DMS79 (cell line): Measurements from ENCODE around the gene FBXL19.
"Not testable (repeated sequence)": the region's sequence is repeated elsewhere in the genome, so short reads cannot be mapped to it uniquely, and the experiment has no call there.

ENCODE experiments used
- DNase-seq: peaks from one replicate; lab custom pipeline; 2025; lab: John Stamatoyannopoulos, UW

FBXL19 gene

GRCh38 chr16:30923554-30924075, at the start of gene FBXL19:
FBXL19 (plus strand) TSS chr16:30923572; CDS start chr16:30925755, 2,183 bp downstream.
- DNase-seq: no peak

GRCh38 chr16:30874244-30874820, 49.0 kb upstream of the FBXL19 start:
- no peak for DNase-seq

GRCh38 chr16:30874821-30875717, 48.3 kb upstream of the FBXL19 start:
- peak; percentile 82 for DNase-seq

- DNase-seq: peak; percentile 40
These were observed 47.2 kb upstream of the FBXL19 start for GRCh38 chr16:30875871-30876801.

- no peak for DNase-seq
These were observed 46.5 kb upstream of the FBXL19 start for GRCh38 chr16:30876867-30877266.

- DNase-seq: no peak
These were observed 40.7 kb upstream of the FBXL19 start for GRCh38 chr16:30882429-30883310.

- DNase-seq: no peak
These were observed 38.6 kb upstream of the FBXL19 start for GRCh38 chr16:30884760-30885159.

- DNase-seq: no peak
These were observed 38.2 kb upstream of the FBXL19 start for GRCh38 chr16:30885196-30885595.

- DNase-seq: no peak
These were observed 37.2 kb upstream of the FBXL19 start for GRCh38 chr16:30886145-30886544.

GRCh38 chr16:30887927-30888326, 35.4 kb upstream of the FBXL19 start:
- no peak for DNase-seq

GRCh38 chr16:30888856-30889499, 34.4 kb upstream of the FBXL19 start:
- no peak for DNase-seq

GRCh38 chr16:30889721-30890120, 33.7 kb upstream of the FBXL19 start:
- no peak for DNase-seq

- not testable (repeated sequence) for DNase-seq
These were observed 32.1 kb upstream of the FBXL19 start for GRCh38 chr16:30891043-30891823.

- no peak for DNase-seq
These were observed 30.5 kb upstream of the FBXL19 start for GRCh38 chr16:30892670-30893416.

GRCh38 chr16:30893417-30893743, 30.0 kb upstream of the FBXL19 start:
- no peak for DNase-seq

GRCh38 chr16:30893744-30894539, 29.4 kb upstream of the FBXL19 start, which contains the start of gene BCL7C:
BCL7C (minus strand) TSS chr16:30894077; CDS start chr16:30893944, 133 bp downstream.
- DNase-seq: peak; percentile 61

GRCh38 chr16:30894540-30895368, 28.6 kb upstream of the FBXL19 start:
- no peak for DNase-seq
